Activated CD4-positive, alpha-beta T cell treated with anti-CD3 and anti-CD28 coated beads for 1 hour (primary cell): ENCODE data around the gene YEATS2.
"Not testable (repeated sequence)": the region's sequence is repeated elsewhere in the genome, so short reads cannot be mapped to it uniquely, and the experiment has no call there.

Experiments
- DNase-seq: peaks from one replicate; pipeline ENCODE4 v3.0.0-alpha.2; 2020

Gene YEATS2

GRCh38 chr3:183697610-183698317, at the start of gene YEATS2:
Gene YEATS2 (plus strand): TSS chr3:183697797. CDS start chr3:183715163, 17,366 bp downstream.
- DNase-seq: peak; percentile 62

GRCh38 chr3:183650554-183650953, 47.0 kb upstream of the YEATS2 start:
- no peak for DNase-seq

GRCh38 chr3:183653209-183654064, 44.2 kb upstream of the YEATS2 start:
- no peak for DNase-seq

- no peak for DNase-seq
Observed at GRCh38 chr3:183654727-183655126, 42.9 kb upstream of the YEATS2 start.

- no peak for DNase-seq
Observed at GRCh38 chr3:183662099-183662498, 35.5 kb upstream of the YEATS2 start.

- no peak for DNase-seq
Observed at GRCh38 chr3:183664913-183665381, 32.6 kb upstream of the YEATS2 start.

GRCh38 chr3:183680061-183680460, 17.5 kb upstream of the YEATS2 start:
- DNase-seq: no peak

- DNase-seq: no peak
Observed at GRCh38 chr3:183687705-183688104, 9.9 kb upstream of the YEATS2 start.

- no peak for DNase-seq
Observed at GRCh38 chr3:183688874-183689273, 8.7 kb upstream of the YEATS2 start.

GRCh38 chr3:183689621-183690020, 8.0 kb upstream of the YEATS2 start:
- DNase-seq: not testable (repeated sequence)

GRCh38 chr3:183690402-183690995, 7.1 kb upstream of the YEATS2 start:
- no peak for DNase-seq

GRCh38 chr3:183692436-183692835, 5.2 kb upstream of the YEATS2 start:
- no peak for DNase-seq

GRCh38 chr3:183695569-183696364, 1.8 kb upstream of the YEATS2 start:
- no peak for DNase-seq

GRCh38 chr3:183697123-183697609, 431 bp upstream of the YEATS2 start:
- DNase-seq: no peak

GRCh38 chr3:183698318-183698751, 738 bp downstream of the YEATS2 start:
- DNase-seq: no peak

GRCh38 chr3:183698756-183699155, 1.2 kb downstream of the YEATS2 start:
- DNase-seq: no peak

- no peak for DNase-seq
Observed at GRCh38 chr3:183699238-183699947, 1.8 kb downstream of the YEATS2 start.

- no peak for DNase-seq
Observed at GRCh38 chr3:183701744-183702143, 4.1 kb downstream of the YEATS2 start.

- not testable (repeated sequence) for DNase-seq
Observed at GRCh38 chr3:183703892-183704291, 6.3 kb downstream of the YEATS2 start.

- no peak for DNase-seq
Observed at GRCh38 chr3:183710231-183710630, 12.6 kb downstream of the YEATS2 start.

- no peak for DNase-seq
Observed at GRCh38 chr3:183711516-183711915, 13.9 kb downstream of the YEATS2 start.

- DNase-seq: no peak
Observed at GRCh38 chr3:183714622-183715021, 17.0 kb downstream of the YEATS2 start.
